HG02973 (cell line): ENCODE results near the gene NOL11.
"Not testable (repeated sequence)": the region's sequence is repeated elsewhere in the genome, so short reads cannot be mapped to it uniquely, and the experiment has no call there.

ENCODE experiments used
- ATAC-seq: cut with Tn5 transposase; IDR thresholded peaks from one replicate; pipeline ENCODE4 v1.9.1; 2021; ENCODE audit warnings: moderate library complexity; ENCODE audit not compliant: unreplicated experiment

The NOL11 gene

DNA sequence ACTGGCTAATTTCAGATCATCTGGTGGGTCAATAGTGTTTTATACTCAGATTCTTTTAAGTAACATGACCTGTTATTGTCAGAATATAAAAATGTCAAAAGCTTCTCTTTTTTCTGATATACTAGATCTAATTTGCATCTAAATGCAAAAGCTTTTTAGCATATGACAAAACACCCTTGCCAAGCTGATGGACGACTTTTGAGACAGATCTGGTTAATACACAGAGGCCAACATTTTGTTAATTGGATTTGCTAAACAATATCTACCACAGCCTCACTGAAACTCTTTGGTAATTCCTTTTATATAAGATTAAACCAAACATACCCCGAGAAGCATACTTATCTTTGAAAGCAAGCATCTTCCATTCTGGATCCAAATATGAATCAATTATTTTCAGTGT lies 10.3 kb upstream of the NOL11 start:
- ATAC-seq, result no peak

DNA sequence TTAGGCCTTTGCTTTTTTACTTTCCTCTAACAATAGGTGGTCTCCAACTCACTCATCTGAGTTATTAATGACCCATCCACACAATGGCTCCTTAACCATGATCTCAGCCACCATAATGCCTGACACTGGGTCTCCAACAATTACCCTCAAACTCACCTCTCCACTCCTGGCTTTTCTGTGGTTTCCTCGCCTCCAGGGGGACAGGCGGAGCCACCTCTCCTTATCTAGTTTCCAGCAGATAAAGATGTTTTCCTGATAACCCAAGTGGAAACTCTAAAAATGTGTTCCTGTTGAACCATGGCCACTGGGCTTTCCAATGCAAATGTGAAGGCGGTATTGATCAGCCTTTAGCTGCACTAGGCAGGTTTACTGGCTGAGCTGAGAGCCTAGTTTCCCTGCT lies 9.4 kb upstream of the NOL11 start:
- no peak for ATAC-seq

DNA sequence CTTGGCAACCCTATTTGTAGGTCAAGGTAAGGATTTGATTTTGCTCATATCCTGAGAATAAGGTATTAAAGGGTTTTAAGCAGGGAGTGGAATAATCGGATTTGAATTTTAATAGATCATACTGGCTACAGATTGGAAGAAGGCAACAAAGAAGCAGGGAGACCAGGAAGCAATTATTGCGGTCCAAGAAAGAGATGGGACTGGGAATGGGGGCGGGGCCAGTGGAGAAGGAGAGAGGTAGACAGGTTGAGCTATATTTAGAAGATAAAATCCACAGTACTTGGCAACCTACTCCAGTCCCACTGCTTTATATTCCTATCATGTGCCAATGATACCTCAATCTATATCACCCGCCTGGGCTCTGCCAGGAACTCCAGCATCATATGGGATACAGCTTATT lies 5.8 kb upstream of the NOL11 start:
- no peak for ATAC-seq

- no peak for ATAC-seq
Observed at GRCh38 chr17:67712375-67712774, 5.4 kb upstream of the NOL11 start.

- ATAC-seq, result no peak
Observed at GRCh38 chr17:67713169-67713568, 4.6 kb upstream of the NOL11 start.

DNA sequence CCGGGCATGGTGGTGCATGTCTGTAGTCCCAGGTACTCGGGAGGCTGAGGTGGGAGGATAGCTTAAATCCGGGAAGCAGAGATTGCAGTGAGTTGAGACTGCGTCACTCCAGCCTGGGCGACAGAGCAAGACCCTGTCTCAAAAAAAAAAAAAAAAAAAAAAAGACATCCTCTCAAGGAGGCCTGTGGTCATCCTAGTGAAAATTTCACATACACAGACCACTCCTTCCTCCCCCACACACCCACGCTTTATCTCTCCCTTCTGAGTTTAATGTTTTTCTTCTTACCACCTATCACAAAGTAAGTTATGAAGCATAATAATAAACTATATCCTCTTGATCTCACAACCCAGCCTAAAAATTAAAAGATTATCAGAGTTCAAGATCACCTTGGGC lies 1.3 kb upstream of the NOL11 start:
- no peak for ATAC-seq

GRCh38 chr17:67717192-67717623 lies 528 bp upstream of the NOL11 start:
- no peak for ATAC-seq

GRCh38 chr17:67718325-67718941 lies 697 bp downstream of the NOL11 start:
- ATAC-seq, result peak; percentile 9

DNA sequence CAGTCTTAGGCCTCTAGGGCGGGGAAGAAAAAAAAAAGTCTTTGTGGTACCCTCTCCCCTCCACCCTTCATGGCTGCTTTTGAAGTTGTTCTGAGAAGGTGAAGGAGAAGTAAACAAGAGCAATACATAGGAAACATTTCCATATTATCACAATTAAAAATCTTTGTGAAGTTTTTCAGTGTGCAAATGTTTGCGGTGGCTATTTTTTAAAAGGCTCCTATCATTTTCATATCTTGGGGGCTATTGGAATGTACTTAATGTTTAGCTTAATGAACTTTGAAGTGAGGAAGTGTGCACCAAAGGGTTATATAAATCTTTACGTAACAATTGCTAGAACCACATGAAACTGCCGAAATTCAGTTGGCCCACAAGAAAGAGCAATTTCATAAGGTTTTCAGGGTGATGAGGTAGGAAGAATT lies 7.6 kb downstream of the NOL11 start:
- ATAC-seq, result no peak

- no peak for ATAC-seq
Observed at GRCh38 chr17:67725807-67726206, 8.1 kb downstream of the NOL11 start.

- ATAC-seq, result not testable (repeated sequence)
Observed at GRCh38 chr17:67727152-67728039, 9.7 kb downstream of the NOL11 start.

DNA sequence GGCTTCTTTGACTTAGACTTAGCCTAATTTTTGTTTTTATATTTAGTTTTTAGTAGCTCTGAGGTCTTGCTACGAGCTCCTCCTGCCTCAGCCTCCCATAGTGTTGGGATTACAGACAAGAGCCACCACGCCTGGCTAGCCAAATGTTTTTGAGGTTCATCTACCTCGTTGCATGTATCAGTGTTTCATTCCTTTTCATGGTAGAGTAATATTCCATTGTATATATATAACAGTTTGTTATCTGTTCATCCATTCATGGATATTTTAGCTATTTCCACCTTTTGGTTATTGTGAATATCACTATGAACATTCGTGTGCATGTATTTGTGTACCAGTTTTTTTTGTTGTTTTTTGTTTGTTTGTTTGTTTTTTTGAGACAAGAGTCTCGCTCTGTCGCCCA lies 12.2 kb downstream of the NOL11 start:
- no peak for ATAC-seq

- no peak for ATAC-seq
Observed at GRCh38 chr17:67730731-67731130, 13.0 kb downstream of the NOL11 start.

GRCh38 chr17:67733449-67733848 lies 15.7 kb downstream of the NOL11 start:
- no peak for ATAC-seq

DNA sequence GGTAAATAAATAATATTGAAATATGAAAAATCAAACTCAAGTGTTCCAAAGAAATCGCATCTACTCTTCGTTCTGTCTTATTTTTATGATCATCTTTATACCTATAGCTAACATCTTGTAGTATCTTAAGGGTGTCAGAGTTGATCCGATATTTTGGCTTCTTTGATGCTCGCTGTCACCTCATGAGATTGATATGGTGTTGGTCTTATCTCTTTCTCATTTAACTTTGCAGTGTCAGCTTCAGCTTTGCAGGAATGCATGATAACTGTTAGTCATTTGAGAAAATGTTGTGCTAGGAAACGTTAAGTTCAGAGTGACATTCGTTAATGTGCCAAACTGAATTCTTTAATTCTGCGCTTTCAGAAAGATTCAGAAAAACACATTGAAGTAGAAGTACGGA lies 19.4 kb downstream of the NOL11 start:
- no peak for ATAC-seq

DNA sequence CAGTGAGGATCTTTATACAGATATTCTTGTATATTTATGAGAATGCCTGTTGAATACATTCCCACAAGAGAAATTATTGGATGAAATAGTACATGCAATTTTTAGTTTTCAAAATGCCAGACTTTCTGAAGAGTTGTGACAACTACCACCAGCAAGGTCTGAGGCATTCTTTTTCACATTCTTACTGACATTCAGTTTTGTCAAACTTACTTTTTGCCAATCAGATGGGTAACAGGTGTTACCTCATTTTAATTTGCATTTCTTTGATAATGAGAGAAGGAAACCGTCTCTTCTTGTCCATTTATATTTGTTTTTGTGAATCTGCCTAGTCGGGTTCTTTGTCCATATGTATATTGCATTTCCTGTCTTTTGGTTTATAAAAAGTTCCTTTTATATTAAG lies 24.3 kb downstream of the NOL11 start:
- no peak for ATAC-seq

GRCh38 chr17:67746704-67747571 lies 29.2 kb downstream of the NOL11 start:
- ATAC-seq, result no peak

GRCh38 chr17:67747681-67748235 lies 30.0 kb downstream of the NOL11 start:
- ATAC-seq, result no peak

GRCh38 chr17:67750067-67750466 lies 32.3 kb downstream of the NOL11 start:
- ATAC-seq, result no peak

- no peak for ATAC-seq
Observed at GRCh38 chr17:67751101-67752074, 33.7 kb downstream of the NOL11 start.
